HCT116 (cell line): ENCODE results near the gene EXD2. TPM values are rescaled to one million over a fixed set of nuclear protein-coding genes. Genes with fewer than 3 reads are reported as not detected.

Source experiments
- ATAC-seq: fragments of 200-7000 bp; cut with Tn5 transposase; 2 replicates; pipeline ENCODE4 v1.9.1; 2020; ENCODE audit warnings: mild to moderate bottlenecking, moderate library complexity
- BruUV-seq: library from RNA; stranded (reverse); fragments of 400-500 nt; replicated peaks from 2 replicates; lab custom pipeline; 2021; lab: Mats Ljungman, UMichigan
- CTCF ChIA-PET: fragments of 300-600 bp; sonication (Branson Sonifier 250); formaldehyde crosslinking; loops from one replicate; lab custom pipeline; 2021; ENCODE audit warnings: antibody characterized with exemption; lab: Charles Lee
- POLR2A ChIA-PET: fragments of 300-600, 350-600 bp; sonication (Branson Sonifier 250); formaldehyde crosslinking; loops from one replicate; lab custom pipeline; 2021; ENCODE audit warnings: antibody characterized with exemption; lab: Charles Lee
- RAD21 ChIA-PET, 2 experiments: fragments of 300-600 bp; sonication (Branson Sonifier 250); formaldehyde crosslinking; loops; one replicate each; lab custom pipeline; 2023; ENCODE audit warnings: low total read pairs in 2 of 2; ENCODE audit not compliant: uncharacterized antibody in 2 of 2, unreplicated experiment in 2 of 2, low non-redundant PET in 1 of 2; lab: Charles Lee
- DNase-seq: peaks from one replicate; pipeline ENCODE4 v3.0.0-alpha.2; 2010; ENCODE audit warnings: low read depth, low spot score
- H2AFZ ChIP-seq: fragments of 200-600 bp; shearing (Covaris generic), sonication (generic); 2 replicates; pipeline ENCODE4 v1.6.1; 2017; ENCODE audit warnings: low read depth, mixed run types, mixed read lengths, antibody characterized with exemption, low read length; ENCODE audit not compliant: poor library complexity, severe bottlenecking
- H3K27ac ChIP-seq: 2 replicates; pipeline ENCODE4 v1.5.1; 2012; ENCODE audit warnings: low read depth, low read length
- H3K27me3 ChIP-seq: fragments of 200-600 bp; sonication (generic); 2 replicates; pipeline ENCODE4 v1.6.1; 2016; ENCODE audit warnings: mixed run types, low read length, mixed read lengths; ENCODE audit not compliant: insufficient read depth
- H3K36me3 ChIP-seq, 2 experiments: fragments of 200-500 bp in 1 of 2; fragments of 200-600 bp in 1 of 2; sonication (Bioruptor generic) in 1 of 2; sonication (generic) in 1 of 2; 2 replicates each; pipeline versions ENCODE4 v1.5.1 to v1.6.1; 2014 to 2016; ENCODE audit warnings: low read length in 2 of 2, inconsistent platforms in 1 of 2, mixed read lengths in 1 of 2, mixed run types in 1 of 2; ENCODE audit not compliant: insufficient read depth in 2 of 2, control insufficient read depth in 1 of 2
- H3K4me1 ChIP-seq, 2 experiments: fragments of 200-600 bp in 1 of 2; sonication (generic) in 1 of 2; 2 replicates each; pipeline versions ENCODE4 v1.5.1 to v1.6.1; 2012 to 2017; ENCODE audit warnings: low read length in 2 of 2, inconsistent platforms in 1 of 2, mild to moderate bottlenecking in 1 of 2, mixed read lengths in 1 of 2, mixed run types in 1 of 2, moderate library complexity in 1 of 2; ENCODE audit not compliant: insufficient read depth in 2 of 2, control insufficient read depth in 1 of 2
- H3K4me2 ChIP-seq: fragments of 200-600 bp; sonication (generic); 2 replicates; pipeline ENCODE4 v1.6.1; 2017; ENCODE audit warnings: mixed run types, low read length, mixed read lengths
- H3K4me3 ChIP-seq, 2 experiments: fragments of 200-600 bp in 1 of 2; sonication (generic) in 1 of 2; replicated peaks in 1 of 2; 2 replicates each; pipeline ENCODE4 v1.5.1; 2011 to 2016; ENCODE audit warnings: low read length in 2 of 2, control low read depth in 1 of 2, low read depth in 1 of 2, mild to moderate bottlenecking in 1 of 2, mixed read lengths in 1 of 2, mixed run types in 1 of 2
- H3K79me2 ChIP-seq: fragments of 200-600 bp; sonication (generic); 2 replicates; pipeline ENCODE4 v1.6.1; 2017; ENCODE audit warnings: mild to moderate bottlenecking, mixed run types, low read length, moderate library complexity, mixed read lengths; ENCODE audit not compliant: insufficient read depth
- H3K9ac ChIP-seq: fragments of 200-600 bp; sonication (generic); 2 replicates; pipeline ENCODE4 v1.6.1; 2016; ENCODE audit warnings: low read length, mixed read lengths
- H3K9me2 ChIP-seq: fragments of 200-600 bp; sonication (generic), shearing (Covaris generic); 2 replicates; pipeline ENCODE4 v1.6.1; 2017; ENCODE audit warnings: mixed run types, mild to moderate bottlenecking, moderate library complexity; ENCODE audit not compliant: insufficient read depth
- H3K9me3 ChIP-seq, 2 experiments: fragments of 200-500 bp in 1 of 2; fragments of 200-600 bp in 1 of 2; sonication (Bioruptor generic) in 1 of 2; sonication (generic) in 1 of 2; 2 replicates each; pipeline ENCODE4 v1.6.1; 2014 to 2017; ENCODE audit warnings: low read length in 2 of 2, mixed read lengths in 2 of 2, inconsistent platforms in 1 of 2, low read depth in 1 of 2, mild to moderate bottlenecking in 1 of 2, mixed run types in 1 of 2, moderate library complexity in 1 of 2; ENCODE audit not compliant: control insufficient read depth in 1 of 2, insufficient read depth in 1 of 2
- H4K20me1 ChIP-seq: fragments of 200-600 bp; sonication (generic), shearing (Covaris generic); 2 replicates; pipeline ENCODE4 v1.6.1; 2017; ENCODE audit warnings: mixed run types, mild to moderate bottlenecking, moderate library complexity; ENCODE audit not compliant: insufficient read depth
- CBX3 ChIP-seq: IDR thresholded peaks from 2 replicates; pipeline ENCODE4 v1.6.1; 2012; ENCODE audit warnings: low read depth
- CEBPB ChIP-seq: IDR thresholded peaks from 2 replicates; pipeline ENCODE4 v1.6.1; 2012; ENCODE audit warnings: low read depth
- EZH2 ChIP-seq: fragments of 200-600 bp; sonication (generic); IDR thresholded peaks from 2 replicates; pipeline ENCODE4 v1.6.1; 2017; ENCODE audit warnings: antibody characterized with exemption, mixed run types
- JUND ChIP-seq: IDR thresholded peaks from 2 replicates; pipeline ENCODE4 v1.6.1; 2012
- POLR2AphosphoS5 ChIP-seq: IDR thresholded peaks from 2 replicates; pipeline ENCODE4 v1.6.1; 2011; ENCODE audit warnings: mild to moderate bottlenecking, low read depth, low read length, moderate library complexity
- RAD21 ChIP-seq: IDR thresholded peaks from 2 replicates; pipeline ENCODE4 v1.6.1; 2012; ENCODE audit warnings: low read depth, mild to moderate bottlenecking
- SIN3A ChIP-seq: IDR thresholded peaks from 2 replicates; pipeline ENCODE4 v1.6.1; 2012; ENCODE audit warnings: low read depth
- SP1 ChIP-seq: IDR thresholded peaks from 2 replicates; pipeline ENCODE4 v1.6.1; 2012; ENCODE audit warnings: low read depth
- SRF ChIP-seq: IDR thresholded peaks from 2 replicates; pipeline ENCODE4 v1.6.1; 2012; ENCODE audit warnings: low read depth
- TCF7L2 ChIP-seq: IDR thresholded peaks from 2 replicates; pipeline ENCODE4 v1.7.0; 2011; ENCODE audit warnings: borderline replicate concordance, inconsistent platforms; ENCODE audit not compliant: insufficient read depth, insufficient read length; ENCODE audit errors: extremely low read depth
- YY1 ChIP-seq: IDR thresholded peaks from 2 replicates; pipeline ENCODE4 v1.6.1; 2011; ENCODE audit warnings: low read length, low read depth, moderate library complexity, mild to moderate bottlenecking; ENCODE audit not compliant: insufficient replicate concordance; ENCODE audit errors: extremely low read depth
- ZFX ChIP-seq: fragments of 450-650 bp; IDR thresholded peaks from 2 replicates; pipeline ENCODE4 v1.6.1; 2017
- ZNF274 ChIP-seq: fragments of 200-500 bp; sonication (Bioruptor generic); IDR thresholded peaks from 2 replicates; pipeline ENCODE4 v1.6.1; 2014; ENCODE audit warnings: mild to moderate bottlenecking, low read depth, low read length, inconsistent platforms
- intact Hi-C: fragments of 100-400 bp; cut with micrococcal nuclease; formaldehyde crosslinking; loops from 2 replicates; pipeline ENCODE4 v1.10.0; 2022
- total RNA-seq: library from RNA; stranded (reverse); gene quantifications from one replicate; pipeline ENCODE4 v1.2.1, GENCODE V29; 2021; ENCODE audit not compliant: unreplicated experiment
- TF ChIP-seq, protein P1 (sequence below), 3 experiments: fragments of 200-600 bp in 1 of 3; sonication (generic) in 1 of 3; IDR thresholded peaks in 2 of 3; conservative IDR thresholded peaks in 1 of 3; 2 replicates each; pipeline ENCODE4 v1.5.1; 2012 to 2017; ENCODE audit warnings: low read depth in 2 of 3, low read length in 2 of 3, antibody characterized with exemption in 1 of 3, borderline replicate concordance in 1 of 3, control low read depth in 1 of 3, mild to moderate bottlenecking in 1 of 3, mixed read lengths in 1 of 3, mixed run types in 1 of 3, moderate library complexity in 1 of 3; ENCODE audit not compliant: insufficient read depth in 1 of 3
- TF ChIP-seq, protein P2 (sequence below): IDR thresholded peaks from 2 replicates; pipeline ENCODE4 v1.6.1; 2012
- TF ChIP-seq, protein P3 (sequence below): IDR thresholded peaks from 2 replicates; pipeline ENCODE4 v1.6.1; 2011; ENCODE audit warnings: mild to moderate bottlenecking, low read length, moderate library complexity; ENCODE audit not compliant: insufficient replicate concordance; ENCODE audit errors: extremely low read depth
- TF ChIP-seq, protein P4 (sequence below): IDR thresholded peaks from 2 replicates; pipeline ENCODE4 v1.6.1; 2012

Gene EXD2
- total RNA-seq, 1 experiment from 2014 or later = 20.2 TPM

DNA sequence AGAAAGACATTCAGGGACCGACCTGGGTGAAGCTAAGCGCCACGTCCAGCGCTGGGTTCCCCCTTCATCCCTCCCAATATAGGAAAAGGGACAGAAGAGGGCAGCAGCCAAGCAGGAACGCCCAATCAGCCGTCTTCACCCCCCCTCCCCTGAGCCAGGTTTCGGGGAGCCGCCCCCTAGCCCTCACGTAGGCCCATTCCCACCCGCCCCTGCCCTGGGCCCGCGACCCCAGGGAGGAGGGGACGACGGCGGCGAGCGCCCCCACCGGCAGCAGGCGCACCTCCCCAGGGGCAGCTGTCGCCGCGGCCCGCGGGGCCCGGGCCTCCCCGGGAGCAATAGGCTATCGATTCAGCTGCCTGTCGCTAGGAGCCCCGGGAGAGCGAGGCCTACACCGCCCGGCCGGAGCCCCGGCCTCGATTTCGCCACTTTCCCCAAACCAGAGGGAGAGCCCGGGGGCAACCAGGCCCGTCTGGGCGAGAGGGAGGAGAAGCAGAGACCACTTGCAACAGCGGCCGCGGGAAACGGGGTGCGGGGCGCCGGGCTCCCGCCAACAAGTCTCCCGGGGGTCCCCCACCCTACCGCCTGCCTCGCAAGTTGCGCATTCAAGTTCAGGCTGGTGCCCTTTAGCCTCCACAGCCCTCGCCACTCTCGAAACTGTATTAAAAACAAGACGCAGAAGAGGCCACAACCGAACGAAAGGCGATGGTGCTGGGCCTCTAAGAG is 39.7 kb upstream of the EXD2 start:
- POLR2A ChIA-PET = no interaction called here

More for the DNA sequence above, 39.7 kb upstream of the EXD2 start:
- Histone ChIP-seq H3K4me2 (peak overlapping the region; percentile 90), H3K9me2 (no peaks in the 10 kb centered on the region), H2AFZ (peak overlapping the region; percentile 66), H3K9ac (peak overlapping the region; percentile 77), H3K4me3 (peak overlapping the region; percentile 82 to 83), H3K36me3 (0 out of 4 replicates have a peak, but pooled peaks cover 3 to 6% of the 10 kb centered on the region in 2 experiments), H3K27me3 (no peaks in the 10 kb centered on the region), H3K27ac (peak overlapping the region; percentile 89), H3K4me1 (peaks cover 22 to 29% of the 10 kb centered on the region in 2 experiments), H3K9me3 (no peaks in the 10 kb centered on the region), H4K20me1 (no peaks in the 10 kb centered on the region), H3K79me2 (peaks cover 44% of the 10 kb centered on the region)
- intact Hi-C loops = no loop called here
- RAD21 ChIA-PET = no interaction called here
- TF ChIP-seq, protein P1, sequence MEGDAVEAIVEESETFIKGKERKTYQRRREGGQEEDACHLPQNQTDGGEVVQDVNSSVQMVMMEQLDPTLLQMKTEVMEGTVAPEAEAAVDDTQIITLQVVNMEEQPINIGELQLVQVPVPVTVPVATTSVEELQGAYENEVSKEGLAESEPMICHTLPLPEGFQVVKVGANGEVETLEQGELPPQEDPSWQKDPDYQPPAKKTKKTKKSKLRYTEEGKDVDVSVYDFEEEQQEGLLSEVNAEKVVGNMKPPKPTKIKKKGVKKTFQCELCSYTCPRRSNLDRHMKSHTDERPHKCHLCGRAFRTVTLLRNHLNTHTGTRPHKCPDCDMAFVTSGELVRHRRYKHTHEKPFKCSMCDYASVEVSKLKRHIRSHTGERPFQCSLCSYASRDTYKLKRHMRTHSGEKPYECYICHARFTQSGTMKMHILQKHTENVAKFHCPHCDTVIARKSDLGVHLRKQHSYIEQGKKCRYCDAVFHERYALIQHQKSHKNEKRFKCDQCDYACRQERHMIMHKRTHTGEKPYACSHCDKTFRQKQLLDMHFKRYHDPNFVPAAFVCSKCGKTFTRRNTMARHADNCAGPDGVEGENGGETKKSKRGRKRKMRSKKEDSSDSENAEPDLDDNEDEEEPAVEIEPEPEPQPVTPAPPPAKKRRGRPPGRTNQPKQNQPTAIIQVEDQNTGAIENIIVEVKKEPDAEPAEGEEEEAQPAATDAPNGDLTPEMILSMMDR (IDR thresholded peaks at IDR 0.05 in 2 of 3, conservative IDR thresholded peaks at IDR 0.05 in 1 of 3; ENCODE audit: borderline replicate concordance in 1 of 3, insufficient read depth in 1 of 3, low read depth in 2 of 3, low read length in 2 of 3) = peak; percentile 27 to 47 (median 32); a peak in 4 of 6 replicates
- TF ChIP-seq, protein P2, sequence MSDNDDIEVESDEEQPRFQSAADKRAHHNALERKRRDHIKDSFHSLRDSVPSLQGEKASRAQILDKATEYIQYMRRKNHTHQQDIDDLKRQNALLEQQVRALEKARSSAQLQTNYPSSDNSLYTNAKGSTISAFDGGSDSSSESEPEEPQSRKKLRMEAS = peak; percentile 9; the same call in 1 of the 2 replicates
- TF ChIP-seq RAD21 (peak; percentile 42), CEBPB (no peak), JUND (no peak), ZFX (peak; percentile 100), YY1 (no peak), SP1 (no peak), ZNF274 (no peak), EZH2 (no peak), SIN3A (no peak), CBX3 (no peak), POLR2AphosphoS5 (no peak; the same call in none of the 2 replicates), TCF7L2 (peak; percentile 10), SRF (peak; percentile 25; the same call in 1 of the 2 replicates)
- TF ChIP-seq, protein P3, sequence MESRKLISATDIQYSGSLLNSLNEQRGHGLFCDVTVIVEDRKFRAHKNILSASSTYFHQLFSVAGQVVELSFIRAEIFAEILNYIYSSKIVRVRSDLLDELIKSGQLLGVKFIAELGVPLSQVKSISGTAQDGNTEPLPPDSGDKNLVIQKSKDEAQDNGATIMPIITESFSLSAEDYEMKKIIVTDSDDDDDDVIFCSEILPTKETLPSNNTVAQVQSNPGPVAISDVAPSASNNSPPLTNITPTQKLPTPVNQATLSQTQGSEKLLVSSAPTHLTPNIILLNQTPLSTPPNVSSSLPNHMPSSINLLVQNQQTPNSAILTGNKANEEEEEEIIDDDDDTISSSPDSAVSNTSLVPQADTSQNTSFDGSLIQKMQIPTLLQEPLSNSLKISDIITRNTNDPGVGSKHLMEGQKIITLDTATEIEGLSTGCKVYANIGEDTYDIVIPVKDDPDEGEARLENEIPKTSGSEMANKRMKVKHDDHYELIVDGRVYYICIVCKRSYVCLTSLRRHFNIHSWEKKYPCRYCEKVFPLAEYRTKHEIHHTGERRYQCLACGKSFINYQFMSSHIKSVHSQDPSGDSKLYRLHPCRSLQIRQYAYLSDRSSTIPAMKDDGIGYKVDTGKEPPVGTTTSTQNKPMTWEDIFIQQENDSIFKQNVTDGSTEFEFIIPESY = no peak
- TF ChIP-seq, protein P4, sequence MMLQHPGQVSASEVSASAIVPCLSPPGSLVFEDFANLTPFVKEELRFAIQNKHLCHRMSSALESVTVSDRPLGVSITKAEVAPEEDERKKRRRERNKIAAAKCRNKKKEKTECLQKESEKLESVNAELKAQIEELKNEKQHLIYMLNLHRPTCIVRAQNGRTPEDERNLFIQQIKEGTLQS = no peak
- peak; percentile 64 for ATAC-seq
- no TSS peak for BruUV-seq
- CTCF ChIA-PET = interaction anchor here (1.1 to 2.9 kb wide), 5 partner anchors 11 to 38 kb away, joined by 3 to 18 read pairs (median 3); no protein-coding TSS in a partner anchor
- DNase-seq = peak; percentile 48
